ENCODE measurements around the gene TDRD12. TPM values are rescaled to one million over a fixed set of nuclear protein-coding genes. Genes with fewer than 3 reads are reported as not detected.
"Not testable (repeated sequence)": the region's sequence is repeated elsewhere in the genome, so short reads cannot be mapped to it uniquely, and the experiment has no call there.

TDRD12 gene
- total RNA-seq, 4 donors from 2014 or later: 0.48 TPM; not detected in 3

DNA sequence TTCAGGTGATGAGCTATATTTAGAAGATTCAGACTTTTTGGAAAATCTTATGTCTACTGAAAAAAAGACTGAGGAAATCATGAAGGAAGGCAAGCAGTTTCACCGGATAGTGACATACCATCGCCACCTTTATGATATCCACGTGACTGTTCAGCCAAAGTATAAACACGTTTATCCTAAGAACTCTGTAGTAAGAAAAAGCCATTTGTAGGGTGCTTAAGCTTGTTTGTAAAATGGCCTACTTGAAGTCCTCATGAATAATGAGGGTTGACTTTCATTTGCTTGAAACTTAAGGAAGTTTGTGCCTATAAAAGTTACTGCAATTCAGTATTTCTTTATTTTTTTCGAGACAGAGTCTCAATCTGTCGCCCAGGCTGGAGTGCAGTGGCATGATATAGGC is 7.8 kb upstream of the TDRD12 start:
- DNase-seq: no peak
- Histone ChIP-seq H3K36me3 (peaks cover 0 to 24% (median 2%) of the 10 kb centered on the region in 4 donors), H3K9me3 (no peaks in the 10 kb centered on the region), H3K27me3 (no peaks in the 10 kb centered on the region), H3K27ac (no peak overlapping the region), H3K4me3 (no peak overlapping the region), H3K4me1 (no peaks in the 10 kb centered on the region)
- intact Hi-C loops (cut with DNase I; ENCODE audit: low total_unique reads): no loop called here
- whole genome bisulfite sequencing, 2 donors (ENCODE audit: low coverage in 1 of 2): 90 to 100% methylated on average over 4 to 6 of the region's 6 CpGs
- in situ Hi-C loops (cut with MboI; ENCODE audit: low pct_ligation_motif_present in 1 of 4, low pct_unique_long_range_greater_than_20kb in 1 of 4, low sequenced_read_pairs in 3 of 4): no loop called here
- TF ChIP-seq POLR2AphosphoS5 (IDR thresholded peaks at IDR 0.05) (no peak), EP300 (IDR thresholded peaks at IDR 0.05; ENCODE audit: low read depth) (no peak), POLR2A (IDR thresholded peaks at IDR 0.05) (no peak)
- TF ChIP-seq, protein P1, sequence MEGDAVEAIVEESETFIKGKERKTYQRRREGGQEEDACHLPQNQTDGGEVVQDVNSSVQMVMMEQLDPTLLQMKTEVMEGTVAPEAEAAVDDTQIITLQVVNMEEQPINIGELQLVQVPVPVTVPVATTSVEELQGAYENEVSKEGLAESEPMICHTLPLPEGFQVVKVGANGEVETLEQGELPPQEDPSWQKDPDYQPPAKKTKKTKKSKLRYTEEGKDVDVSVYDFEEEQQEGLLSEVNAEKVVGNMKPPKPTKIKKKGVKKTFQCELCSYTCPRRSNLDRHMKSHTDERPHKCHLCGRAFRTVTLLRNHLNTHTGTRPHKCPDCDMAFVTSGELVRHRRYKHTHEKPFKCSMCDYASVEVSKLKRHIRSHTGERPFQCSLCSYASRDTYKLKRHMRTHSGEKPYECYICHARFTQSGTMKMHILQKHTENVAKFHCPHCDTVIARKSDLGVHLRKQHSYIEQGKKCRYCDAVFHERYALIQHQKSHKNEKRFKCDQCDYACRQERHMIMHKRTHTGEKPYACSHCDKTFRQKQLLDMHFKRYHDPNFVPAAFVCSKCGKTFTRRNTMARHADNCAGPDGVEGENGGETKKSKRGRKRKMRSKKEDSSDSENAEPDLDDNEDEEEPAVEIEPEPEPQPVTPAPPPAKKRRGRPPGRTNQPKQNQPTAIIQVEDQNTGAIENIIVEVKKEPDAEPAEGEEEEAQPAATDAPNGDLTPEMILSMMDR (IDR thresholded peaks at IDR 0.05): no peak

GRCh38 chr19:32716203-32716602 is 3.4 kb upstream of the TDRD12 start:
- H3K4me3 ChIP-seq; H3K9me3 ChIP-seq; DNase-seq; in situ Hi-C loops (cut with MboI; ENCODE audit: low pct_ligation_motif_present in 1 of 4, low pct_unique_long_range_greater_than_20kb in 1 of 4, low sequenced_read_pairs in 3 of 4); H3K4me1 ChIP-seq; H3K27ac ChIP-seq; H3K27me3 ChIP-seq; intact Hi-C loops (cut with DNase I; ENCODE audit: low total_unique reads): not testable (repeated sequence)
- peaks cover 0 to 17% (median 2%) of the 10 kb centered on the region in 4 donors for H3K36me3 ChIP-seq
- 95 to 98% methylated on average over 4 to 7 of the region's 7 CpGs for WGBS, 2 donors (ENCODE audit: low coverage in 1 of 2)

DNA sequence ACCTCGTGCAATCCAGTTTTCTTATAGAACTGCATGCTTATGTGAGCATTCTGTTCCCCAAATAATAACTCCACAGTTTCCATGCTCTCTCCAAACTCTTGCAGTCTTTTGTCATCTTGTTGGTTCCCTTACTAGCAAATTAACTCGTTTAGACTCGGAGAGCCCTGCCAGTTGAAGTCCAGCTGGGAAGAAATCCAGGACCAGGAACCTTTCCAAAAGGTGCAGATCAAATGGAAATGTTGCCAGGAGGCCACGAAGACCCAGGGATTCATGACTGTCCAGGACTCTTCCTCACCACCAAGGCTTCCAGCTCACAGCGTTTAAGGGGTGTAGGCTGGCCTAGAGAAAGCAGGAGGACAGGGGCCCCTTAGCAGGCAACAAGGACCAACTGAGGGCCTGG is 2.1 kb upstream of the TDRD12 start:
- 80 to 89% methylated on average over 2 to 5 of the region's 5 CpGs for WGBS, 2 donors (ENCODE audit: low coverage in 1 of 2)
- Histone ChIP-seq H3K4me3 (no peak overlapping the region), H3K36me3 (peaks cover 0 to 7% (median 0%) of the 10 kb centered on the region in 4 donors), H3K27ac (no peak overlapping the region), H3K27me3 (no peaks in the 10 kb centered on the region), H3K4me1 (no peaks in the 10 kb centered on the region), H3K9me3 (no peaks in the 10 kb centered on the region)
- TF ChIP-seq EP300 (IDR thresholded peaks at IDR 0.05; ENCODE audit: low read depth) (no peak), POLR2A (IDR thresholded peaks at IDR 0.05) (no peak), POLR2AphosphoS5 (IDR thresholded peaks at IDR 0.05) (no peak)
- TF ChIP-seq, protein P1 (IDR thresholded peaks at IDR 0.05): no peak
- in situ Hi-C loops (cut with MboI; ENCODE audit: low pct_ligation_motif_present in 1 of 4, low pct_unique_long_range_greater_than_20kb in 1 of 4, low sequenced_read_pairs in 3 of 4): no loop called here
- DNase-seq: no peak
- intact Hi-C loops (cut with DNase I; ENCODE audit: low total_unique reads): no loop called here

GRCh38 chr19:32718286-32718685 is 1.3 kb upstream of the TDRD12 start:
- WGBS, 2 donors (ENCODE audit: low coverage in 1 of 2): 88 to 92% methylated on average over 3 to 7 of the region's 7 CpGs
- TF ChIP-seq, protein P1 (IDR thresholded peaks at IDR 0.05): no peak
- TF ChIP-seq POLR2AphosphoS5 (IDR thresholded peaks at IDR 0.05) (no peak), EP300 (IDR thresholded peaks at IDR 0.05; ENCODE audit: low read depth) (no peak), POLR2A (IDR thresholded peaks at IDR 0.05) (no peak)
- intact Hi-C loops (cut with DNase I; ENCODE audit: low total_unique reads): no loop called here
- Histone ChIP-seq H3K4me3 (no peak overlapping the region), H3K9me3 (no peaks in the 10 kb centered on the region), H3K36me3 (peaks cover 0 to 4% (median 0%) of the 10 kb centered on the region in 4 donors), H3K4me1 (no peaks in the 10 kb centered on the region), H3K27ac (no peak overlapping the region), H3K27me3 (no peaks in the 10 kb centered on the region)
- in situ Hi-C loops (cut with MboI; ENCODE audit: low pct_ligation_motif_present in 1 of 4, low pct_unique_long_range_greater_than_20kb in 1 of 4, low sequenced_read_pairs in 3 of 4): no loop called here
- no peak for DNase-seq
